Muscle layer of colon (tissue), 2 donors: ENCODE data around the gene TCTN3.

Experiments used
- H3K27ac ChIP-seq: one replicate; pipeline ENCODE4 v1.7.0; 2013; ENCODE audit warnings: low read depth, mild to moderate bottlenecking, low read length, moderate library complexity
- H3K27me3 ChIP-seq, 2 donors: one replicate each; pipeline ENCODE4 v1.7.0; 2013; ENCODE audit warnings: low read length in 2 of 2, mild to moderate bottlenecking in 2 of 2; ENCODE audit not compliant: insufficient read depth in 2 of 2, control insufficient read depth in 1 of 2
- H3K36me3 ChIP-seq: one replicate; pipeline ENCODE4 v1.7.0; 2013; ENCODE audit warnings: mild to moderate bottlenecking, low read length; ENCODE audit not compliant: insufficient read depth
- H3K4me1 ChIP-seq: one replicate; pipeline ENCODE4 v1.7.0; 2013; ENCODE audit warnings: mild to moderate bottlenecking, low read length; ENCODE audit not compliant: insufficient read depth
- H3K4me3 ChIP-seq, 2 donors: one replicate each; pipeline ENCODE4 v1.7.0; 2013; ENCODE audit warnings: low read length in 2 of 2, low read depth in 1 of 2, mild to moderate bottlenecking in 1 of 2, moderate library complexity in 1 of 2
- H3K9ac ChIP-seq: one replicate; pipeline ENCODE4 v1.7.0; 2013; ENCODE audit warnings: low read length
- H3K9me3 ChIP-seq: one replicate; pipeline ENCODE4 v1.7.0; 2013; ENCODE audit warnings: mild to moderate bottlenecking, low read length
- donor health status: abdominal sarcoma.
- donor health status: Adenocarcinoma of cecum.

Gene TCTN3

DNA sequence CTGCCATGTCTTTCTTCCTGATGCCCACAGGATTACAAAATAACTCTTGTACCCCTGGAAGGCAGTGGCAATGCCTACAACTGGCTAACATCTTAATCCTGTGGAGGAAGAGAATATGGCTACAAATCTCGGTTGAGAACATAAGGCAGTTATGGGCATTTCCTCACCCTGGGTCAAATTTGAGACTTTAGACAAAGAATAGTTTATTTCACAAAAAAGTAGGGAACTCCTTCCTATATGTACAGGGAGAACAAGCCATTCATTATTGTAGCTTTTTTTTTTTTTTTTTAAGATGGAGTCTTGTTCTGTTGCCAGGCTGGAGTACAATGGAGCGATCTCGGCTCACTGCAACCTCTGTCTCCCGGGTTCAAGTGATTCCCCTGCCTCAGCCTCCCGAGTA is 39.8 kb downstream of the TCTN3 start:
- no peaks in the 10 kb centered on the region for H3K27me3 ChIP-seq
- no peaks in the 10 kb centered on the region for H3K9me3 ChIP-seq
- no peak overlapping the region for H3K27ac ChIP-seq
- H3K36me3 ChIP-seq = peaks cover 12% of the 10 kb centered on the region
- no peak overlapping the region for H3K9ac ChIP-seq
- H3K4me3 ChIP-seq = no peak overlapping the region
- H3K4me1 ChIP-seq = peaks cover 13% of the 10 kb centered on the region

DNA sequence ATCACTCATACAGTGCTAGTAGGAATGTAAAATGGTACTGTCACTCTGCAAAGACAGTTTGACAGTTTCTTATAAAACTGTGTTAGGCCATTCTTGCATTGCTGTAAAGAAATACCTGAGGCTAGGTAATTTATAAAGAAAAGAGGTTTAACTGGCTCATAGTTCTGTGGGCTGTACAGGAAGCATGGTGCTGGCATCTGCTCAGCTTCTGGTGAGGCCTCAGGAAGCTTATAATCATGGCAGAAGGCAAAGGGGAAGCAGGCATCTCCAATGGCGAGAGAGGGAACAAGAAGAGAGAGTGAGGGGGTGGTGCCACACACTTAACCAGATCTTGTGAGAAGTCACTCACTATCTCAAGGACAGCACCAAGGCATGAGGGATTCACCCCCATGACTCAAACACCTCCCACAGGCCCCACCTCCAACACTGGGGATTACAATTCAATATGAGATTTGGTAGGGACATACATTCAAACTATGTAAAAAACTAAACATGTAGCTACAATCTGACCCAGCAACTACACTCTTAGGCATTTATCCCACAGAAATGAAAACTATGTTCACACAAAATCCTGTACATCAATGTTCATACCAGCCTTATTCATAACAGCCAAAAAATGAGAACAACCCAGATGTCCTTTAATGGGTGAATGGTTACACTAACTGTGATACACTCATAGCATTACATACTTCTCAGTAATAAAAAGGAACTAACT is 42.2 kb downstream of the TCTN3 start:
- H3K36me3 ChIP-seq = peaks cover 12% of the 10 kb centered on the region
- peaks cover 6% of the 10 kb centered on the region for H3K4me1 ChIP-seq
- H3K4me3 ChIP-seq = no peak overlapping the region
- H3K27ac ChIP-seq = no peak overlapping the region
- no peak overlapping the region for H3K9ac ChIP-seq
- H3K27me3 ChIP-seq = no peaks in the 10 kb centered on the region
- H3K9me3 ChIP-seq = no peaks in the 10 kb centered on the region

DNA sequence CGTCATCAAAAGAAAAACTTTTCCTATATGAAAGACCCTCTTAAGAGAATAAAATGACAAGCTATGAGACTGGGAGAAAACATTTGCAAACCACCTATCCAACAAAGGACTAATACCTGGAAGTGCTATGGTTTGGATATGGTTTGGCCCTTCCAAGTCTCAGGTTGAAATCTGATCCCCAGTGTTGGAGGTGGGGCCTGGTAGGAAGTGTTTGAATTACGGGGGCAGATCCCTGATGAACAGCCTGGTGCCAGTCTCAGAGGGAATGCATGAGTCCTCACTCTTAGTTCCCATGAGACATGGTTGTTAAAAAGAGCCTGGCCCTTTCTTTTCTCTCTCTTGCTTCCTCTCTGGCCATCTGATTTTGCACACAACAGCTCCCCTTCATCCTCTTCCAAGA is 43.5 kb downstream of the TCTN3 start:
- Histone ChIP-seq H3K27ac (no peak overlapping the region), H3K4me3 (no peak overlapping the region), H3K9ac (no peak overlapping the region), H3K4me1 (peaks cover under 1% of the 10 kb centered on the region), H3K36me3 (peaks cover 17% of the 10 kb centered on the region), H3K9me3 (no peaks in the 10 kb centered on the region), H3K27me3 (no peaks in the 10 kb centered on the region)

DNA sequence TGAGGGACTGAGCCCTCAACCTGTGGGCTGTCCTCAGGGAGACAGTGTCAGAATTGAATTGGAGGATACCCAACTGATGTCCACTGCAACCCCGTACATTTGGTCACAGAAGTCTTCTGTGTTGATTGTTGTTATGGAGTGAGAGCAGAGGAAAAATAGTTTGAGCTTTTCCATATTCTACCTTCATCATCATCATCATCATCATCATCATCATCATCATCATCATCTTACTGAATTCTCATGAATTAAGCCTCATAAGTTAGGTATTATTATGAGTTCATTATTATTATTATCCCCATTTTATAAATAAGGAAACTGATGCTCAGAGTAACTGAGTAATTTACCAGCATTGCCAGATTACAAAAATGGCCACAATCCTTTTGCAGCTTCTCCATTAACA is 45.6 kb downstream of the TCTN3 start:
- H3K36me3 ChIP-seq = peaks cover 18% of the 10 kb centered on the region
- no peaks in the 10 kb centered on the region for H3K9me3 ChIP-seq
- no peak overlapping the region for H3K9ac ChIP-seq

DNA sequence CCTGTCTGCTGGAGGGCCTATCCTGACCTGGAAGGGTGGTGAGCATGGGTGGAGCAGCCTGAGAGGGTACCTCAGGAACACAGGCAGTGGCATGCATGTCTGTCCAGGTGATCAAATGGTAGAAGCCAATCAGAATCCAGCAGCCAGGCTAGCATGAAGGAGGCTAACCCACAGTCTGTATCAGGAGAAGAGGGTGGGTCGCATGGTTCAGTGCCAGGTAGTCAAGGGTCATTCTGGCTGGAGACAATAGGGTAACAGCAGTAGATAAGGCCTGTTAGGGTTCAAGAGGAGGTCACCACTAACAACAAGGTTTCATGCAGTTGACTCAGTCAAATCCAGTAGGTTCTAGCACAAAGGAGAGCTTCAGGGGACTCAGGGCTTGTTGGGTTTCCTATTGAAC is 47.6 kb downstream of the TCTN3 start:
- H3K4me1 ChIP-seq = no peaks in the 10 kb centered on the region
- H3K36me3 ChIP-seq = peaks cover 24% of the 10 kb centered on the region
- H3K4me3 ChIP-seq = no peak overlapping the region
- H3K9me3 ChIP-seq = no peaks in the 10 kb centered on the region
- H3K27ac ChIP-seq = no peak overlapping the region
- H3K9ac ChIP-seq = no peak overlapping the region
- H3K27me3 ChIP-seq = no peaks in the 10 kb centered on the region

More for the DNA sequence above, 45.6 kb downstream of the TCTN3 start:
- H3K4me3 ChIP-seq = no peak overlapping the region
- no peak overlapping the region for H3K27ac ChIP-seq
- no peaks in the 10 kb centered on the region for H3K27me3 ChIP-seq
- H3K4me1 ChIP-seq = no peaks in the 10 kb centered on the region

DNA sequence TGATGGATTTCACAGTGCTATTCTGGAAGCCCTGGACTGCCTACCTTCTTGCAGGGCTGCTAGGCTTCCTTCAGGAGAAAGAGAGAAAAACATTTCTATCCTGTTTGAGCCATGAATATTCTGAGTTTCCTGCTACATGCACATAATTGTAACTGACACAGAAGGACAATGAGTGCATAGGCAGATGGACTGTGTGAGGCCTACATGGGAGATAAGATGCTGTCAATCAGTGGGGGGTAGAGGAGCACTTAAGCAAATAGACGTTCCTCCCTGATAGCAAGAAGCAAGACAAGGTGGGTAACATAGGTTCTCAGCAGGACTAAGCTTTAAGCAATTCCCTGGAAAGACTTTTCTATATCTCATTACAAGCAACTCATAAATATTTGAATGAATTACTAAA is 48.8 kb downstream of the TCTN3 start:
- Histone ChIP-seq H3K9ac (no peak overlapping the region), H3K9me3 (no peaks in the 10 kb centered on the region), H3K4me1 (no peaks in the 10 kb centered on the region), H3K27ac (no peak overlapping the region), H3K36me3 (peaks cover 23% of the 10 kb centered on the region), H3K4me3 (no peak overlapping the region), H3K27me3 (no peaks in the 10 kb centered on the region)

DNA sequence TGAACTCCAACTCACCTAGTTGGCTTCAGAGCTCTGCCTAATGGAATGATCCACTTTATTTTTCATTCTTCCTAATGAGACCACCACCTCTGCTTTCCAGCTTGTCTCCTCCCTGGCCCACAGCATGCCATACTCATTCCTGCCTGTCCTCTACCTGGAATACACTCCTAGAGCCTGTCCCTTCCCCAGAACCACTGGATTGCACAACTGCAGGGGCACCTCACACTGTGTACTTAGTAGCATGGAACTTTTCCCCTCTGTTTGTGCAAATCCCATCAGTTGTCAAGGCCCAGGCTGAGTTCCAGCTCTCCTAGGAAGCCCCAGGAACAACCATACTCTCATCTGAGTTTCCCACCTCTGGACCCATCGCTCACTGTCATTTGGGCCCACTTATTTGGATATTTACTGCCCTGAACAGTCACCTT is 52.8 kb downstream of the TCTN3 start:
- no peak overlapping the region for H3K9ac ChIP-seq
- no peak overlapping the region for H3K4me3 ChIP-seq
- no peaks in the 10 kb centered on the region for H3K9me3 ChIP-seq
- no peak overlapping the region for H3K27ac ChIP-seq
- H3K4me1 ChIP-seq = no peaks in the 10 kb centered on the region
- H3K36me3 ChIP-seq = peaks cover 33% of the 10 kb centered on the region
- H3K27me3 ChIP-seq = no peaks in the 10 kb centered on the region

DNA sequence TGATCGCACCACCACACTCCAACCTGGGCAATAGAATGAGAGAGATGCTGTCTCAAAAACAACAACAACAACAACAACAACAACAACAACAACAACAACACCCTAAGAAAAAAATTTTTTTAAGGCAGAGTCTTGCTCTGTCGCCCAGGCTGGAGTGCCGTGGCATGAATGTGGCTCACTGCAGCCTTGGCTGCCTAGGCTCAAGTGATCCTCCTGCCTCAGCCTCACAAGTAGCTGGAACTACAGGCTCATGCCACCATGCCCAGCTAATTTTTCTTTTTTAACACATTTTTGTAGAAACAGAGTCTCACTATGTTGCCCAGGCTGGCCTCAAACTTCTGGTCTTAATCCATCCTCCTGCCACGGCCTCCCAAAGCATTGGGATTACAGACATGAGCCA is 55.8 kb downstream of the TCTN3 start:
- H3K4me3 ChIP-seq = no peak overlapping the region
- H3K27me3 ChIP-seq = no peaks in the 10 kb centered on the region
- no peaks in the 10 kb centered on the region for H3K4me1 ChIP-seq
- H3K9me3 ChIP-seq = no peaks in the 10 kb centered on the region
- H3K36me3 ChIP-seq = peaks cover 47% of the 10 kb centered on the region
- H3K9ac ChIP-seq = no peak overlapping the region
- no peak overlapping the region for H3K27ac ChIP-seq

DNA sequence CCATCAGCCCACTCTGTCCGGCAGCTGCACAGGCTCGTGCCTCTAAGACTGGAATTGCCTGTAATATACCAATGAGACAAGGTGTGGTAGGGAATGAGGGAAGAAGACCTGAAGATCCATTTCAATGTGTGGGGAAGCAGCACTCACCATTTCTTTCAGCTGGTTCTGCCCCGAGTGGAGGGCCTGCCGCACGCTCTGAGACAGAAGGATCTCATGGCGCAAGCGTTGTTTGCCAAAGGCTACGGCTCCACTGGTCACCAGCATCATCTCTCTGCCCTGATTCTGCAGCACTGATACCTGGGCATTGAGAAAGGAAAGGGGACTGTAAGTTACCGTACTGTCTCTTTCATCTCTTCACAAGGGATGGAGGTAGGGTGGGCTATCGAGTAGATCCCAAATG is 56.6 kb downstream of the TCTN3 start:
- no peaks in the 10 kb centered on the region for H3K9me3 ChIP-seq
- no peaks in the 10 kb centered on the region for H3K4me1 ChIP-seq
- H3K4me3 ChIP-seq = no peak overlapping the region
- no peak overlapping the region for H3K27ac ChIP-seq
- H3K9ac ChIP-seq = no peak overlapping the region
- peaks cover 50% of the 10 kb centered on the region for H3K36me3 ChIP-seq
- no peaks in the 10 kb centered on the region for H3K27me3 ChIP-seq

DNA sequence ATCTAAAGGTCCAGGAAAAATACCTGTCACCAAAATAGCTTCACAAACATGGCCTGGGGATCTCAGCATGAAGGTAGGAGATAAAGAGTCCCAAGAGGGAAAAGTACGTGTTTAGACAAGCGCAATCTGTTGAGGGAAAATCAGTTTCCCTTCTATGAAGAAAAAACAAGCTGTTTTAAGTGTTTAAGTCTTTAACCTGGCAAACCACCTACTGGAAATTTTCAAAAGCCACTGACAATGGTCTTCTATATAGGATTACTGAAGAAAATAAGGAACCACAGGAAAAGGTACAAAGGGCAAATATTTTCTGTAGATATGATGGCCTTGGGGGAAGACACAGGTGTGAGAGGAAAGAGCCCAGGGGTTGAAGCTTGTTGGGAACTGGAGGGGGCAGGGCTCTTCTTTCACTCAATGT is 58.4 kb downstream of the TCTN3 start:
- Histone ChIP-seq H3K36me3 (peaks cover 45% of the 10 kb centered on the region), H3K4me1 (no peaks in the 10 kb centered on the region), H3K9ac (no peak overlapping the region), H3K9me3 (no peaks in the 10 kb centered on the region), H3K27ac (no peak overlapping the region), H3K27me3 (no peaks in the 10 kb centered on the region), H3K4me3 (no peak overlapping the region)

DNA sequence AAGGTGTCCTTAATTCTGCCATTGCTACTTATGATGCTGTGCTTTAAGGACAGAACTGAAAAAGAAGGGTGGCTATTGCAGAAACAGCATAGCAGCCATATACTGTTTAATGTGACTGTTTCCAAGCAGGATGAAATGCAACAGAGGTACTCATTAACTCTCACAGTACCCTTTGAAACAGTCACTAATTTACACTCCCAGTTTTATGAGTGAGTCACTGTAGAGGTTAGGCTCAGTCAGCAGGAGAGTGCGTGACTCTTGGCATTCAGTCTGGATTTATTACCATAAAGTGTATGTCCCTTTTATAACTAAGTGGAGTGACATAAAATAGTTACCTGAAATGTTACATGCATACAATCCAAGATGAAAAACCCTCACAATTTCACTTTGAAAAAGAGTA is 64.9 kb downstream of the TCTN3 start:
- H3K4me1 ChIP-seq = peaks cover 6% of the 10 kb centered on the region
- H3K27ac ChIP-seq = no peak overlapping the region
- peaks cover 62% of the 10 kb centered on the region for H3K36me3 ChIP-seq
- no peak overlapping the region for H3K9ac ChIP-seq
- H3K4me3 ChIP-seq = no peak overlapping the region
- no peaks in the 10 kb centered on the region for H3K9me3 ChIP-seq
- no peaks in the 10 kb centered on the region for H3K27me3 ChIP-seq

DNA sequence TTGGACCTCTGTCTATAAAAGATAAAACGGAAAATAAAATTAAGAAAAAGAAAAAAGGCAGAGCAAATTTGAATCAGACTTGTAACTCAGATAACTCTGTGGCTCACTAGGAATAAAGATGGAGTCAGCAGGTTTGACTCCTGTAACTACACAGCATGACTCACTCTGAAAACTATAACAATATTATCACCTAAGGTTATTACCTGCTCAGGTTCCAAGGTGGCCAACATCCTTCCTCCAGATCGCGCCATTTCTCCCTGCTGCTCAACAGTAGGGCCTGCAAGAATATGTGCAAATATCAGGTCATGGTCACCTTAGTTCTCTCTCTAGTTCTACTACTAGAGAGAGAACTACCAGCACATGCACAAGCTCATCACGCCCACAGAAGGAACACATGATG is 67.2 kb downstream of the TCTN3 start:
- no peaks in the 10 kb centered on the region for H3K27me3 ChIP-seq
- H3K9ac ChIP-seq = no peak overlapping the region
- H3K4me1 ChIP-seq = peaks cover 6% of the 10 kb centered on the region
- no peak overlapping the region for H3K4me3 ChIP-seq
- peaks cover 46% of the 10 kb centered on the region for H3K36me3 ChIP-seq
- H3K9me3 ChIP-seq = no peaks in the 10 kb centered on the region
- H3K27ac ChIP-seq = no peak overlapping the region
